ENCODE results near the gene C15orf61.

C15orf61 gene

DNA sequence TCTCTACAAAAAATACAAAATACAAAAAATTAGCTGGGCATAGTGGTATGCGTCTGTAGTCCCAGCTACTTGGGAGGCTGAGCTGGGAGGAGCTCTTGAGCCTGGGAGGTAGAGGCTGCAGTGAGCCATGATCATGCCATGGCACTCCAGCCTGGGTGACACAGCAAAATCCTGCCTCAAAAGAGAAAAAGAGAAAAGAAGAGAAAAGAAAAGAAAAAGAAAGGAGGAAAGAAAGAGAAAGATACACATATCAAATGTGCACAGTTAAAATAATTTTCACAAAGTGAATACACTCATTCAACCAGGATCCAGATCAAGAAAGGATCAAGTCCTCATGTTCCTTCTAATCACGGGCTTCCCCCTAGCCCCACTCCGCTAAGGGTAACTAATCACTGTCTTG, 5.8 kb upstream of the C15orf61 start:
- no peak for DNase-seq

DNA sequence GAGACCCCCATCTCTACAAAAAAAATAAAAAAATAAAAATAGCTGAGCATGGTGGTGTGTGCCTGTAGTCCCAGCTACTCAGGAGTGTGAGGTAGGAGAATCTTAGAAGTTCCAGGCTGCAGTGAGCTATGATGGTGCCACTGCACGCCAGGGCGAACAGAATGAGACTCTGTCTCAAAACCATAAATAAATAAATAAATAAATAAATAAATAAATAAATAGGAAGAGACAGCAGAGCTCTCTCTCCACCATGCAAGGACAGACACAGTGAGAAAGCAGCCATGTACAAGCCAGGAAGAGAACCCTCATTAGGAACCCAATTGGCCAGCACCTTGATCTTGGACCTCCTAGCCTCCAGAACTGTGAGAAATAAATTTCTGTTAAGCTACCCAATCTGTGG, 5.4 kb upstream of the C15orf61 start:
- no peak for DNase-seq

DNA sequence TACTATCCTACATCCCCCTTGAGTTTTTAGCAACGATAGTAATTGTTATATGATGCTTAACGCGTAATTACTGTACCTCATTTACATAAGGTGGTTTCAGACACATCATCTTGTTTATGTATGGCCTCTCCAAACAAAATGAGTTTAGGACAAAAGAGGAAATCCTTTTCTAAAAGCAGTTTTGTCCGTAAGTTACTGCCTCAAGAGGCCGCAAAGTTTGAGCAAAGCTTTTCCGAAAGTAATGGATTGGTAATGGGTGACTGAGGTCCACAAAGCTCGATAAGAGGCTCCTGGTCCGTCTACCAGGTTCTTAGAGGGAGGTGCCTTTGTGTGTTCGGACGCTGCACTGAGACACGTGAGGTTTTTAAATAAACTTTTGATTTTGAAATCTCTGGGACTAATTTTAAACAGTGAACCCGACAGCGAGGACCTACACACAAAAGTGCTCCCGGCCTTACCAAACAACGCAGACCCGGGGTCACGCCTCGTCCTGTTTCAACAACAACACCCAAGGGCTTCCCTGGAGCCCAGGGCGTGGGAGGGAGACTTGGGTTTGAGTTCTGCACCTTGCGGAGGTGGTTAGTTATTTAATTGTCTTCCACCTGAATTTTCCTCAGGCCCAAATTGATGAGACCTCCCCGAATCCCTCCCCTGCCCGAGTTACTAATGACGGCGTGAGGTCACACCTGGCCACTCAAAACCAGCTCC, 456 bp upstream of the C15orf61 start:
- DNase-seq = no peak

DNA sequence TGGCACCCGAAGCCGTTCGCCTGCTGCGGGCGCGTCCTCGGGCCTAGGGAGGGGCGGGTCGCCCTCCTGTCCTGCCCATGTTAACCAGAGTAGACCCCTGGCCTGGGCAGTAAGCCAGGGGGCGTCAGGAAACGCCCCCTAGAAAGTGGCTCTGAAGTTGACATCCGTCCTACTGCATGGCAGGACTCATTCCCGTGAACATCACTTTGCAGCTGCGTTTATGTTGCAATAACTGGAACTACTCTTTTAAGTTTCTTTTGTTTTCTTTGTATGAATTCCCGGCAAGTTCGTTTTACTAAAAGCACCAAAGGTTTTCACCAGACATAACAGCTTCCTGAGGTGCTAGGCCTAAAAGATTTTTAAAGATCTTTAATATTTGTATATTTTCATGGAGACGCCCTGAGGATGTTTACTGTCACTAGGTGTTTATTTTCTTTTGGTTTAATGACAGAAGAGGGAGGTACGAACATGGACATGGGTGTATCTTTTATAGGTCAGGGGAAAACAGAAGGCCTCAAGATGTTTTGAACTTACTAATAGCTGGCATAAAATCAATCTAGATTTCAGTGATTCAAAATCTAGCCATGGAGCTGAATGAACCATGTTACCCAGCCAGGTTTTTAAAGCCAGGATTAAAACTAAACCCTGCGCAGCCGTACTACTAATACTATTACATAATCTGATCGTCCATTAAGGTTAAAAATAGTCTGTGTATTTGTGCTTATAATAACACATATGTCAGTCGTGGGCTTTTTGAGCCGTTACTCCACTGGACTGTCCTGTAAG, 1.0 kb downstream of the C15orf61 start:
- peak; percentile 42 for DNase-seq

DNA sequence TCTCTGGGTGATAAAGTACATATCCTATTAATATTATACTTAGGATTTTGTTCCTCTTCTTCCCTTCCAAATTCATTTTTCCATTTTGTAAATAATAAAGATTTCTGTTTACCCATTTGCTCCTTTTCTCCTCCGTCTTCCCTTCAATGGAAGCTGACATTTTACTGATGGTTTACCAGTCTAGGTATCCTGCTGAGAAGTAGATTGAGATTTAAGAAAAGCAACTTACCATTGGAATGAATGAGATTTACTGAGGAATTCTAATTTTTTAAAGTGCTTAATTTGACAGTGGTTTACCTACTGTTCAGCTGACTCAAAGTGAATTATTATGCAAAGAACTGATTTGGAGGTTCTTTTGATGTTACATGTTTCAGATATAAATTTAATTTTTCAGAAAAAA, 2.4 kb downstream of the C15orf61 start:
- no peak for DNase-seq

DNA sequence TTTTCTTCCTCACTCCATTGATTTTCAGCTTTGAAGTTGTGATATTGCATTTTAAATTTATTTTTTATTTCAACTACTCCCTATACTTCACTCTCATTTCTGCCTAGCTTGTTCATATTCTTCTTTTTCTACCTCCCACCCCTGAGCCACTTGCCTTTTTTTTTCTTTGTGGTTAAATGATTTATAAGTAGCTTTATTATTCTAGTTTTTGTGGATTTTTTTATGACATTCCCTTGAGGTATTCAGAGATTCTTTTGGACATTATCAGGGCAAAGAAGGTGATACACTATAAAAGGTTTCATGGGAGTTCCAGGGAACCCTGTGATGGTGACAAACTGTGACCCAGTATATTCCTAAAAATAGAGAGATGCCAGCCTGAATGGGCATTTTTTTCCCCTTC, 3.3 kb downstream of the C15orf61 start:
- peak; percentile 16 for DNase-seq

DNA sequence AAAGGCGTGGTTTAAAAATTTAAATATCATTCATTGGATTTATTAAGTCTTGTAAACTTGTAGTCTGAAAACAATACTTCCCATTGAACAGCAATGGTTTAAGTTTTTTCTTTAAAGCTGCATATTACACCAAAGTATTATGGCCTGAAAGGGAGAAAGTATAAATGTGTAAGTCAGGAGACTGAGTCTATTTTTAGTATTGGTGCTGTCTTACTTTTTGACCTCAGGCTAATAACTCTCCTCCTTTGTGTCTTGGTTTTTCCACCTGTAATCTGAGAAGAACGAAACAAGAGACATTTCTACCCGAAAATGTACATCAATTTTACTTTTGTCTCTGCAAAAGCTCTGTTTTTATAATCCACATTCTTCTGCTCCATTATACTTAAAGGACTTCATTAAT, 7.6 kb downstream of the C15orf61 start:
- DNase-seq = no peak

DNA sequence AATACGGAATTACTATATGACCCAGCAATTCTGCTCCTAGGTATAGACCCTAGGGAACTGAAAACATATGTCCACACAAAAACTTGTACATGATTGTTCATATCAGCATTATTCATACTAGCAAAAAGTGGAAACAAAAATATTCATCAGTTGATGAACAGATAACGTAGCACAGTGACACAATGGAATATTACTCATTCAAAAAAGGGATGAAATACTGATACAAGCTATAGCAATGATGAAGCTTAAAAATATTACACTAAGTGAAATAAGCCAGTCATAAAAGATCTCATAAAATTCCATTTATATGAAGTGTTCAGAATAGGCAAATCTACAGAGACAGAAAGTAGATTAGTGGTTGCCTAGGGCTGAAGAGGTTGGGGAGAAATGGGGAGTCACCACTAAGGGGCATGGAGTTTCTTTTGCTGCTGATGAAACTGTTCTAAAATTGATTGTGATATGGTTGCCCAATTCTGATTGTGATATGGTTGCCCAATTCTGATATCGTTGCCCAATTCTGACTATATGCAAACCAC, 10.5 kb downstream of the C15orf61 start:
- DNase-seq = peak; percentile 91

DNA sequence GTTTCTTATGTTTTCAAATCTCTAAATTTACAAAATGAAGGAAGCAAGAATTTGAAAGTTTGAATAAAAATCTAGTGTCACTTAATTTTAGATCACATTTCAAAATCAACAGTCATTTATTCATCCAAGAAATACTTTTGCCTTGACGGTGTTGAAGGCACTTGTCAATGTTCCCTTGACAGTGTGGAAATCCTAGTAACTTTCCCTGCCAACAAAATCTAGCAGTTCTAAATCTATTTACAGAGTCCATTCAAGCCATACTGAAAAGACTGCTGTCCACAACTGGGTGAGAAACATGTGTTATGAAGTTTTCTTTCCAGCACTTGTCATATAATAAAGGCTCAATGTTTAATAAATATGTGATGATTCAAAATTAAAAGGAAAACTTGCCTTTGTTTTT, 12.9 kb downstream of the C15orf61 start:
- no peak for DNase-seq

DNA sequence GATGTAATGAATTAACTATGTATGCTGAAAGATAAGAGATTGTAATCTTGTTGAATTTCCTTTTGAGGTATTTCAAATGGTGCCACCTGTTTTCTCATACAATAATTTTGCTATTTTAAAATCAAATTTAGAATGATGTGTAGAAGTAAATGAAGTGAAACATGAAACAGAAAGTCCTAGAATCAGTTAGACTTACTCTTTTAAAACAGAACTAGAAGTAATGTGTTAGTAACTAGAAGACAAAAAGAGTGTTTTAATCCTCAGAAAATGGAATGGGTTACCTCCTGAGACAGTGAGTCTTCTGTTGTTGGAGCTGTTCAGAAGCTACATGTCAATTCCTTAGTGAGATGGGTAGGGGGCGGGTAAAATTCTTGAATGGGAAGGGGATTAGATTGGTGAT, 13.4 kb downstream of the C15orf61 start:
- DNase-seq = no peak

DNA sequence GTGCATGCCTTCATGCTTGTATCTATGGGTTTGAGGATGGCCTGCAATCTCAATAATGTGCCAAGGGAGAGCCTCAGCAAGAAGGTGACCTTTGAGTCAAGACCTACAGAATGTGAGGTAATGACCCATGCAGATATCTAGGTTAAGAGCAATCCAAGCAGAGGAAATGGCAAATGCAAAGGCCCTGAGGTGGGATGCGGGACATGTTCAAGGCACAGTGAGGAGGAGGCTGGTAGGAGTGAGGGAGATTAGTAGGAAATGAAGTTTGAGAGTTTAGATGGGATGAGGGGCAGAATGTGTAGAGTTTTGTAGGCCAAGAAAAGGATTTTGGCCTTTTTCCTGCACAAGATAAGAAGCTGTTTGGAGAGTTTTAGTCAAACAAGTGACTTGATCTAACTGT, 16.8 kb downstream of the C15orf61 start:
- no peak for DNase-seq

DNA sequence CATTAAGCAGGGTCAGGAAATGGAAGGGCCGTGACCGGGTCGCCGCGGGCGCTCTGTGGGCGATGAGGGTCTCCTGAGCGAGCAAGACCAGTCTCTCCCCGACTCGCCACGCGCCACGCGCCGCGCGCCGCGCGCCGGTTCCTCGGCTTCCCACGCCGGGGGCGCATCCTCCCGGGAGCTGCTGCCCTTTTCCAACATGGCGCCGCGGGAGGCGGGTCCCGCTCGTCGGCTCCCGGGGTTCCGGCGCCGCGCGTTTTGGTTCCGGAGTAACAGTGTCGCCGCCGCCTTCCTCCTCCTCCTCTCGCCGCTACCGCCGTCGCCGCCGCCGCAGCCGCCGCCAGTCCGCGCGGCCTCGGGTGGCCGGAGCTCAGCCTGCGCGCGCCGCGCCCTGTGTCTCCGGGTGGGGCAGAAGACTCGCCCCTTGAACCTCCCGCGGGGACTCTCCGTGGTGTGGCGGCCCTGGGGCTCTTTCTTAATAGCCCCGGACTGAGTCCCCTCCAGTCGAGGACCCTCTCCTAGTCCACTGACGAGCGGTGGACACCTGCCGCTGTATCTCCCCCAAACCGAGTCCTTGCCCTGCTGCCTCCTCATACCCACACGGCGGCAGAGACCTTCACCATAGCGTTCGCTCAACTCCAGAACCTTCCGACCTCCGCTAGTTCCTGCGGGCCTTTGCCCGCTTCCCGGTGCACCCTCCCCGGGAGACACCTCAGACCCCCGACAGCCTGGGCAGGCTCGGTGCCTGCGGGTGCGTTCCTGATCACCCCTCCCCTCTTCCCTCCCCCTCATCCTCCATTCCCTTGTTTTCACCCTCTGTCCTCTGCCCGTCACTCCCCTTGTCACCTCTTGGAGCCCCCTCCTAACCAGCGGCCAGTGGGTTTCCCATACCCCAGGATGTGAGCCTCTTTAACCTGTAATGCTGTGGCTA, 21.8 kb downstream of the C15orf61 start, which contains the start of gene MAP2K5:
Gene MAP2K5, plus strand, starts transcription at position 284 of the 928 bp plus-strand sequence. Its CDS starts 633 bp downstream, at position 917.
- peak; percentile 77 for DNase-seq

DNA sequence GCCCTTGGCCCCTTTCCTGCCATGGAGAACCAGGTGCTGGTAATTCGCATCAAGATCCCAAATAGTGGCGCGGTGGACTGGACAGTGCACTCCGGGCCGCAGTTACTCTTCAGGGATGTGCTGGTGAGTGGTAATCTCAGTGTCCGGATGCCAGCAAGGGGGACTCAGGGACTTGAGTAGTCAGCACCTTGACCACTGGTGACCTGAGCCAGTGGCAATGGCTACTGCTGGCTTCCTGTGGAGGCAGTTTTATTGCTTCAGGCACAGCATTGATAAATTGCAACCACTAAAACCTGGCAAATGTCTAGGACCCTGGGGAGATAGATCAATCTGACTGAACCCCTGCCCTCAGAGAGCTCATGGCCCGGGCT, 22.4 kb downstream of the C15orf61 start:
- peak; percentile 30 for DNase-seq

DNA sequence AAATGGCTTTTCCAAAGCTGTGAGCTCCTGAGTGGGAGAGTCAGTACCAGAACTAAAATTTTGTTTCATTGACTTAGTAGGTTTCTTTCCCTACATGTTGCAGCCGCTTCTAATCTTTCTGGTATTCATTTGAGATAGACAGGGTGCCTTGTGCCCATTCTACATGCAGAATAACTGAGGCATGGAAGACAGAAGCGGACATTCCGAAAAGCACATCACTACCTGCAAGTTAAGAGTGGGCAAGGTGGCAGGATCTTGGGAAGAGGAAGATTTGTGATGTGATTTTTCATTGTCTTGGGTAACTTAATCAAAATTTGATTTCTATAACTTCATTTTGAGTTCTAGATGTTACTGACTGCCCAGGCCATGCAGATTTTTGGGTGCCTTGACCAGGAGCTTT, 23.5 kb downstream of the C15orf61 start:
- DNase-seq = no peak

DNA sequence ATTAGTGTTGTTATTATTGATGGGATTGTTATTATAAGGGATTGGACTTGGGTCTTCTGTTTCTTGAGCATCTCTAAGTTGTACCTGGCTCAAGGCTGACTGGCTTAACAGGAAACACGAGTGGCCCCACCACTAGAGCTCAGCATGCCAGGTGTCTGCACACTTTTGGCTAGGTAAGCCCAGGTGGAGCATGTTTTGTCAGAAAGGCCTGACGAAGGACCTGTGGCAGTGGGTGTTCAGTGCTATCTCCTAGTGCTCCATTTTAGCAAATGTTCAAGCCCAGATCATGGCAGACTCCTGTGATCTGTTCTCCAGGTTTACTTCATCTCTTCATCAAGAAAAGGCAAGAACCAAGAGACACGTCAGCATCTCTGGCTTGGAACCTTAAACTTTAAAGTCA, 24.9 kb downstream of the C15orf61 start:
- no peak for DNase-seq

DNA sequence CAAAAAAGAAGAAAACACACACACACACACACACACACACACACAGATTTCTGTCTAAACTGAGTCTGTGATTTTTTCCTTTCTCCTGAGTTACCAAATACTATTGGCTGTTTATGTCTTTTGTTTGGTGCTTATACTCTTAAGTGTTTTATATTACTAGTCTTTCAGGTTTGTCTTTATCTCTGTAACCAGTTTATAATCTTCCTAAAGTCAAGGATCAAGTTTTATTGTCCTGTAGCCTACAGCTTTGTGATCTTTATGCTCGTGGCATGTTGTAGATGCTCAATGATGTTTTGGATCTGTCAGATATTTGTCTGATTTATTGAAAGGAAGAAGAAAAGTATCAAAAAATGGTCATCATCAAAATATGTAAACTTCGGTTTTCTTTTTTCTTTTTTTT, 26.1 kb downstream of the C15orf61 start:
- no peak for DNase-seq

DNA sequence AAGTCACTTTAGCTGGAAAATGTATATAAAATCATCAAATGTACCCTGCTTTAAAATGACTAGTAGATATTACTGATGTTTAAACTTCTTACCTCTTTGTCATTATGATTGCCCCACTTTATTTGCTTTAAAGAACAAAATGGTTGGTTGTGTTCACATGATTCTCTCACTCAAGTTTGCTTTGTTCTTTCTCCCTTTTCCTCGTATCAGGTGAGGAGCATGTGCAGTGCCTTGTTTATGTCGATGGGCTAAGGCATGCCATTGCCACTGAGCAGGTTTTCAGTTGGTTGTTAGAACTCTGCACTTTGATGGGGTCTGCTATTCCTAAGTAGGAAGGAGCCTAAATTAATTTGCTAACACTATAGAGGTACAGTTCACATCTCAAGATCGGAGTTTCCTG, 26.9 kb downstream of the C15orf61 start:
- peak; percentile 7 for DNase-seq

DNA sequence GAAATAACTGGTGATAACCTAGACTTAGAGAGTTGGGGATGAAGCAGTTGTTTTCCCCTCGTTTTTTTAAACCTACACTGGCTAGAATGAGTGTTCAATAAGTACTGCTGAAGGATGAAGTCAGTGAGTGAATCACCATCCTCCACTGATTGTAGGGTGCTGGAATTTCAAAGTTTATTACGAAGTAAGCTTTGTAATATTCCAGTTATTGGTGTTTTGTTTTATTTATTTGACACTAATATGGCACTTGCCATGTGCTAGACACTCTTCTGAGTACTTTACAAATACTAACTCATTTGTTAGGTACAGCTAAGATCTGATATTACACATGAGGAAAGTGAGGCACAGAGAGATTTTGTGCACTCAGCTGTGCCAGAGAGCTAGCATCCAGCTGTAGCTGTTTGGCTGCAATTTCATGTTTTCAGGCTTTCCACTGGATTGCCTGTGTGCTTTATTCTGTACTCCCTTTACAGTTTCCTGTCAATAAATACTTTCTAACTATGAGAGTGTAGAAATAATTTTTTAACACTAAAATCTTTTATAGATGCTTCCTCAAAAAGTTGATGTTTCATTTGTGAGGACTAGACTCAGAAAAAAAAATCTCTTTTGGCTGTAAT, 27.4 kb downstream of the C15orf61 start:
- peak; percentile 60 for DNase-seq

DNA sequence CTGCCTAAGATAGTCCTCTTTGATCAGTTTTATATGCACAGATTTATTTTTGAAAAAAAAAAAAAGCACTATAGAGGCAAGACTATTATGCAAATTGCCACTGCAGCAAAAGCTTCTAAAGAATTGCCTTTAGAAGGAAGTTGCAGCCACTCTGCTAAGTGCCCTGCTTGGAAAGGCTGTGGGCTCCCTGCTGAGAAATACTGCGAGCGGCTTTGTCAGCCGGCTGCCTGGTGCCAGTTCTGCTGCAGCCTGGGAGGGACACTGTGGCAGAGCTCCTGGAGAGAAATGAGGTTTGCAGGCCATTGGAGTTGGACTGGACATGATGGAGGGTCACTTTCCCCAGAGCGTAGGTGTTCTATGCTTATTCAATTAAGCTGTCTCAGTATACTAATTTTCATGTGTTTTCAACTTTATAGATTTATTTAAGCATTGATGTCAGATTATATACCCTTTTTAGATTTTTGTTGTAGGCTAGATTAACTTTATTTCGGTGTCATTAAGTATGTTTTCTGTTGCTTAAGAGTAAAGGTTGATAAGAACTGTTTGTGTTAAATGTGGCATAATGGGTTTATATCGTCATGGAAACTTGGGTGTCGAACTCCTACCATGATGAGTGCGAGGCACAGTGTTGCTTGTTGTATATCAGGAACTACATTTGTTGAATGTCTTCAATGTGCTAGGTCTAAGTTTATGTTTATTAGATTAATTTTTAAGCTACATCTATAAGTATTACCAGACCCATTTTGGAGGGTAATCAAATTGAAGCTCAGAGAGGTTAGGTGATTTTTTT, 28.1 kb downstream of the C15orf61 start:
- no peak for DNase-seq

DNA sequence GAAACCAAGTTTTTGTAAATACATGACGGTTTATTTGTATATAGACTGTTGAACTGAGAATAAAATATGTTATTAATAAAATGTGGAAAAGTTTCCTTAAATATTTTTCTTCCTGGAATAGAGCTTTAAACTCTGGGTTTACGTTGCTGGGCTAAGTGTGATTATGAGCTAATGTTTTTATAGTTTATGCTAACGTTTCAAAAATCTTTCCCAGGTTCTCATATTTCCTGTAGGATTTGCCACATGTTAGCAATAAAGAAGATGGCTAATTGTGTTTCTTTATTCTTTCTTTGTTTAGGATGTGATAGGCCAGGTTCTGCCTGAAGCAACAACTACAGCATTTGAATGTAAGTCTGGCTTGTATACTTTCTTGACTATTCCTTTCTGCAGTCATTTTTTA, 28.8 kb downstream of the C15orf61 start:
- DNase-seq = no peak

DNA sequence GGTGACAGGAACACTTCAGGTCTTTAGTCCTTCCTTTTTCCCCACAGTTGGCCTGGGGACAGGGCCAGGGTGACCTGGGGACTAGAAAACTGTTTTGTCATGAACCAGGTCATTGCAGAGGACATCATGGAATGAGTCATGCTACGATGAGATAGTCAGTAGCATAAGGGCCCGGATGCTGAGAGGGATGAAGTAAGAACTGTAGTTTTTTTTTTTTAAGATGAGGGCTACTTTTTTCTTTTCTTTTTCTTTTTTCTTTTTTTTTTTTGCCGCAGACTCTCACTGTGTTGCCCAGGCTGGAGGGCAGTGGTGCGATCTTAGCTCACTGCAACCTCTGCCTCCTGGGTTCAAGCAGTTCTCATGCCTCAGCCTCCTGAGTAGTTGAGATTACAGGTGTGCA, 29.6 kb downstream of the C15orf61 start:
- peak; percentile 51 for DNase-seq

DNA sequence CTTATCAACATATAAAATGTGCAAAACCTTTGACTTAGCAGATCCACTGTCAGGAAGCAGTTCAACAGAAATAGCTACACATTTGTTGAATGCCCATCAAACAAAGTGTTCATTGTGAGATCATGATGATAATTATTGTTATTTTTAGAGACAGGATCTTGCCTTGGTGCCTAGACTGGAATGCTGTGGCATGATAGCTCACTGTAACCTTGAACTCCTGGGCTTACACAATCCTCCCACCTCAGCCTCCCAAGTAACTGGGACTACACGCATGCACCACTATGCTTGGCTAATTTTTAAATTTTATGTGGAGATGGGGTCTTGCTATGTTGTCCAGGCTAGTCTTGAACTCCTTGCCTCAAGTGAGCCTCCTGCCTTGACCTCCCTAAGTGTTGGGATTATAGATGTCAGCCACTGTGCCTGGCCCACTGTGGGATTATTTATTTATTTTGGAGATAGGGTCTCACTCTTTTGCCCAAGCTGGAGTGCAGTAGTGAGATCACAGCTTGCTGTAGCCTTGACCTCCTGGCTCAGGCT, 30.3 kb downstream of the C15orf61 start:
- no peak for DNase-seq

All from EL (cell line).